GM12878 (cell line): ENCODE measurements around the gene ANKRD11. TPM values are rescaled to one million over a fixed set of nuclear protein-coding genes. Genes with fewer than 3 reads are reported as not detected.

Experiments used
- ATAC-seq: fragments of 200-7000 bp; cut with Tn5 transposase; 3 replicates; pipeline ENCODE4 v1.9.1; 2020; ENCODE audit warnings: mild to moderate bottlenecking, moderate library complexity
- BruUV-seq: library from RNA; stranded (reverse); fragments of 400-500 nt; replicated peaks from 2 replicates; lab custom pipeline; 2021; lab: Mats Ljungman, UMichigan
- CTCF ChIA-PET: fragments of 300-600 bp; sonication (Branson Sonifier 250); formaldehyde crosslinking; extraction: SDS; loops from one replicate; lab custom pipeline; 2021; ENCODE audit warnings: inconsistent platforms; lab: Yijun Ruan, JAX
- POLR2A ChIA-PET: fragments of 350-600 bp; formaldehyde crosslinking; extraction: SDS; loops from one replicate; lab custom pipeline; 2021; ENCODE audit warnings: inconsistent platforms; lab: Charles Lee
- RAD21 ChIA-PET: fragments of 300-600 bp; sonication (Branson Sonifier 250); formaldehyde crosslinking; loops from one replicate; lab custom pipeline; 2023; ENCODE audit warnings: antibody characterized with exemption; ENCODE audit not compliant: unreplicated experiment; lab: Charles Lee
- SMC1A ChIA-PET: fragments of 300-600 bp; sonication (Branson Sonifier 250); formaldehyde crosslinking; loops from one replicate; lab custom pipeline; 2023; ENCODE audit not compliant: unreplicated experiment, uncharacterized antibody; lab: Charles Lee
- DNase-seq: peaks from one replicate; pipeline ENCODE4 v3.0.0-alpha.2; 2011; ENCODE audit warnings: low read depth, low spot score
- FAIRE-seq: peaks from 3 replicates; lab custom pipeline; 2011; peaks lifted over from hg19 to GRCh38; lab: Jason Lieb, UNC
- H2AFZ ChIP-seq: 2 replicates; pipeline ENCODE4 v1.6.0; 2011; ENCODE audit warnings: low read depth, low read length, control low read depth; ENCODE audit not compliant: control insufficient read depth
- H3K27ac ChIP-seq: 2 replicates; pipeline ENCODE4 v1.5.1; 2011; ENCODE audit warnings: control low read depth; ENCODE audit not compliant: control insufficient read depth, insufficient read depth
- H3K27me3 ChIP-seq, 2 experiments: replicated peaks in 1 of 2; 2 replicates each; pipeline versions ENCODE4 v1.6.0 to v1.6.1; 2011; ENCODE audit warnings: low read length in 1 of 2; ENCODE audit not compliant: control insufficient read depth in 2 of 2, insufficient read depth in 2 of 2
- H3K36me3 ChIP-seq, 2 experiments: 2 replicates each; pipeline ENCODE4 v1.5.1; 2011; ENCODE audit warnings: low read length in 1 of 2; ENCODE audit not compliant: control insufficient read depth in 2 of 2, insufficient read depth in 2 of 2
- H3K4me1 ChIP-seq: 2 replicates; pipeline ENCODE4 v1.6.1; 2011; ENCODE audit warnings: mild to moderate bottlenecking, low read length, moderate library complexity, mixed read lengths; ENCODE audit not compliant: control insufficient read depth, insufficient read depth
- H3K4me2 ChIP-seq: 2 replicates; pipeline ENCODE4 v1.6.0; 2011; ENCODE audit warnings: control low read depth; ENCODE audit not compliant: control insufficient read depth, insufficient read depth
- H3K4me3 ChIP-seq: fragments of 200-600 bp; sonication (generic); 2 replicates; pipeline ENCODE4 v1.5.1; 2016
- H3K79me2 ChIP-seq: 2 replicates; pipeline ENCODE4 v1.6.0; 2011; ENCODE audit warnings: low read length; ENCODE audit not compliant: control insufficient read depth, insufficient read depth
- H3K9ac ChIP-seq: 2 replicates; pipeline ENCODE4 v1.8.0; 2011; ENCODE audit warnings: low read length, control low read depth, mixed read lengths; ENCODE audit not compliant: control insufficient read depth, insufficient read depth
- H3K9me3 ChIP-seq: replicated peaks from 3 replicates; pipeline ENCODE4 v1.5.1; 2011; ENCODE audit warnings: mild to moderate bottlenecking, low read length; ENCODE audit not compliant: control insufficient read depth, insufficient read depth
- H4K20me1 ChIP-seq: 2 replicates; pipeline ENCODE4 v1.6.0; 2011; ENCODE audit not compliant: control insufficient read depth, insufficient read depth
- CHD4 ChIP-seq: fragments of 200-600 bp; sonication (generic); IDR thresholded peaks from 2 replicates; pipeline ENCODE4 v1.6.1; 2016; ENCODE audit warnings: mild to moderate bottlenecking
- CUX1 ChIP-seq: IDR thresholded peaks from 2 replicates; pipeline ENCODE4 v1.6.1; 2012; ENCODE audit warnings: improper control_type of control experiment, low read depth, low read length; ENCODE audit not compliant: insufficient replicate concordance
- GATAD2B ChIP-seq: fragments of 450-650 bp; conservative IDR thresholded peaks from 2 replicates; pipeline ENCODE4 v1.6.1; 2017; ENCODE audit warnings: low read depth, mild to moderate bottlenecking, moderate library complexity
- HCFC1 ChIP-seq: fragments of 150-350 bp; IDR thresholded peaks from 2 replicates; pipeline ENCODE4 v1.6.1; 2014; ENCODE audit warnings: low read length
- MEF2A ChIP-seq: IDR thresholded peaks from 2 replicates; pipeline ENCODE4 v1.6.1; 2011; ENCODE audit warnings: low read depth, mild to moderate bottlenecking, low read length, moderate library complexity; ENCODE audit not compliant: insufficient read depth
- MYC ChIP-seq: IDR thresholded peaks from 2 replicates; pipeline ENCODE4 v1.6.1; 2011; ENCODE audit warnings: mild to moderate bottlenecking, low read length, moderate library complexity, inconsistent platforms; ENCODE audit not compliant: insufficient read depth, insufficient replicate concordance, insufficient read length, severe bottlenecking
- NR2C1 ChIP-seq: fragments of 450-650 bp; IDR thresholded peaks from 2 replicates; pipeline ENCODE4 v1.6.1; 2017; ENCODE audit warnings: antibody characterized with exemption, mild to moderate bottlenecking, moderate library complexity
- NR2F1 ChIP-seq: fragments of 450-650 bp; conservative IDR thresholded peaks from 2 replicates; pipeline ENCODE4 v1.6.1; 2017; ENCODE audit warnings: mild to moderate bottlenecking
- PAX5 ChIP-seq: IDR thresholded peaks from 2 replicates; pipeline ENCODE4 v1.6.1; 2011; ENCODE audit warnings: low read depth, low read length, borderline replicate concordance
- PML ChIP-seq: IDR thresholded peaks from 2 replicates; pipeline ENCODE4 v1.6.1; 2012; ENCODE audit warnings: low read length, inconsistent platforms
- RUNX3 ChIP-seq: IDR thresholded peaks from 2 replicates; pipeline ENCODE4 v1.6.1; 2012; ENCODE audit warnings: low read length, inconsistent platforms
- SKIL ChIP-seq: fragments of 450-650 bp; IDR thresholded peaks from 2 replicates; pipeline ENCODE4 v1.6.1; 2017; ENCODE audit warnings: mild to moderate bottlenecking, low read depth, inconsistent platforms; ENCODE audit not compliant: poor library complexity, severe bottlenecking
- SMARCA5 ChIP-seq: fragments of 450-650 bp; IDR thresholded peaks from 2 replicates; pipeline ENCODE4 v1.6.1; 2017; ENCODE audit warnings: mild to moderate bottlenecking
- YBX1 ChIP-seq: fragments of 450-650 bp; IDR thresholded peaks from 2 replicates; pipeline ENCODE4 v1.6.1; 2016; ENCODE audit warnings: antibody characterized with exemption
- ZNF24 ChIP-seq: fragments of 450-650 bp; IDR thresholded peaks from 2 replicates; pipeline ENCODE4 v1.6.1; 2017; ENCODE audit warnings: antibody characterized with exemption, mild to moderate bottlenecking
- WGBS: methylation state at CpG from one replicate; pipeline ENCODE4 v1.1.6; 2016; ENCODE audit warnings: low lambda C conversion rate; ENCODE audit not compliant: insufficient replicate concordance, insufficient coverage; ENCODE audit errors: missing lambda C conversion rate; 5-methylcytosine and 5-hydroxymethylcytosine counted together
- in situ Hi-C: fragments of 300-500 bp; cut with MboI; formaldehyde crosslinking; loops from 9 replicates; pipeline ENCODE4 v1.14.3; 2018; ENCODE audit warnings: mixed read lengths
- intact Hi-C: fragments of 100-400 bp; cut with micrococcal nuclease; formaldehyde crosslinking; loops from one replicate; pipeline ENCODE4 v1.14.2; 2022; ENCODE audit not compliant: unreplicated experiment
- polyA plus RNA-seq, 11 experiments: library from polyadenylated mRNA; depleted of rRNA in 4 of 11; unstranded in 6 of 11; stranded (reverse) in 5 of 11; fragments of >200 nt; fragmentation: Nextera tagmentation in 4 of 11; fragmentation: Illumina TruSeq in 1 of 11; extraction: Ambion mirVana in 4 of 11; extraction: Trizol in 1 of 11; gene quantifications; 1 replicate in 1 of 11; 2 replicates in 10 of 11; pipeline versions ENCODE4 v1.2.1 to v1.2.3, GENCODE V29; 2011 to 2016; ENCODE audit warnings: inconsistent platforms in 2 of 11, missing spikeins in 2 of 11, low read depth in 1 of 11
- total RNA-seq, 4 experiments: library from RNA; depleted of rRNA in 3 of 4; stranded (reverse); fragments of >200 nt in 3 of 4; fragmentation: Illumina TruSeq in 1 of 4; extraction: Trizol in 1 of 4; gene quantifications; 2 replicates each; pipeline versions ENCODE4 v1.2.1 to v1.2.3, GENCODE V29; 2013 to 2021

ANKRD11 gene
- total and polyA plus RNA-seq, 10 of the 15 experiments (the other 5 are each of a cell fraction or from before 2014, with no cell fraction given) = 5.1 to 103 (median 27.4) TPM

- CTCF ChIA-PET = no interaction called here
Observed at GRCh38 chr16:89316701-89317100, 173.7 kb downstream of the ANKRD11 start.

More at GRCh38 chr16:89316701-89317100, 173.7 kb downstream of the ANKRD11 start:
- ChIA-PET SMC1A (no interaction called here), RAD21 (no interaction called here), POLR2A (no interaction called here)
- H3K36me3 ChIP-seq = peaks cover 20 to 38% of the 10 kb centered on the region in 2 experiments
- H3K27me3 ChIP-seq = no peaks in the 10 kb centered on the region
- DNase-seq (no peak), FAIRE-seq (no peak), ATAC-seq (no peak)
- peak overlapping the region; percentile 48 for H3K27ac ChIP-seq
- peak overlapping the region; percentile 46 for H3K4me2 ChIP-seq
- intact Hi-C loops = no loop called here
- BruUV-seq = no TSS peak
- peak overlapping the region; percentile 26; the same call in 1 of the 2 replicates for H3K4me3 ChIP-seq
- TF ChIP-seq PML (no peak), YBX1 (no peak), SMARCA5 (no peak), CUX1 (no peak), NR2C1 (no peak), SKIL (no peak), PAX5 (no peak), NR2F1 (no peak), RUNX3 (no peak), ZNF24 (no peak), MEF2A (no peak), HCFC1 (no peak), GATAD2B (no peak), CHD4 (no peak), MYC (no peak)
- peaks cover 84% of the 10 kb centered on the region for H3K79me2 ChIP-seq
- H3K4me1 ChIP-seq = peaks cover 46% of the 10 kb centered on the region
- no peak overlapping the region for H2AFZ ChIP-seq
- H4K20me1 ChIP-seq = peaks cover 19% of the 10 kb centered on the region
- in situ Hi-C loops = no loop called here
- H3K9me3 ChIP-seq = no peaks in the 10 kb centered on the region
- H3K9ac ChIP-seq = no peak overlapping the region
- 91% methylated on average over 14 of the region's 14 CpGs for WGBS
